ENCODE measurements around the gene INSL3. TPM values are rescaled to one million over a fixed set of nuclear protein-coding genes. Genes with fewer than 3 reads are reported as not detected.

INSL3 gene
- polyA plus RNA-seq, 3 donors: 0.25 to 1.7 (median 0.64) TPM

GRCh38 chr19:17866312-17866963, 45.1 kb upstream of the INSL3 start:
- DNase-seq: no peak
- Histone ChIP-seq H3K4me1 (ENCODE audit: control insufficient read depth in 1 of 2, insufficient read depth in 2 of 2, low read length in 2 of 2) (peaks cover 0 to under 1% of the 10 kb centered on the region in 2 donors), H3K4me3 (replicated peaks in 1 of 3; ENCODE audit: low read depth in 2 of 3, low read length in 3 of 3) (no peak overlapping the region), H3K27ac (ENCODE audit: low read depth in 1 of 2, low read length in 2 of 2) (no peak overlapping the region), H3K9me3 (replicated peaks in 1 of 2; ENCODE audit: control insufficient read depth in 1 of 2, insufficient read depth in 1 of 2, low read length in 2 of 2) (peaks cover 0 to under 1% of the 10 kb centered on the region in 2 donors), H3K9ac (ENCODE audit: insufficient read depth, low read length, poor library complexity, severe bottlenecking) (no peak overlapping the region), H3K4me2 (replicated peaks; ENCODE audit: extremely low read depth, low read length, poor library complexity, severe bottlenecking) (no peak overlapping the region), H3K36me3 (replicated peaks in 1 of 2; ENCODE audit: control insufficient read depth in 1 of 2, insufficient read depth in 2 of 2, low read length in 2 of 2) (peaks cover 29 to 37% of the 10 kb centered on the region in 2 donors), H3K79me2 (ENCODE audit: insufficient read depth, low read length) (peaks cover 10% of the 10 kb centered on the region), H3K27me3 (ENCODE audit: control insufficient read depth in 2 of 2, insufficient read depth in 2 of 2, low read length in 2 of 2) (peaks cover 2 to 8% of the 10 kb centered on the region in 2 donors), H4K20me1 (ENCODE audit: insufficient read depth, low read length) (peaks cover 44% of the 10 kb centered on the region), H2AFZ (ENCODE audit: insufficient read depth, low read depth, low read length, poor library complexity, severe bottlenecking) (no peak overlapping the region)
- Mint-ChIP-seq H3K4me3 (no peak overlapping the region), H3K27ac (no peak overlapping the region), H3K9me3 (no peaks in the 10 kb centered on the region), H3K36me3 (peaks cover 29 to 40% of the 10 kb centered on the region in 2 donors), H3K4me1 (peaks cover 7% of the 10 kb centered on the region), H3K27me3 (ENCODE audit: low read depth in 3 of 3) (peaks cover 10 to 17% (median 13%) of the 10 kb centered on the region in 3 donors)
- WGBS (ENCODE audit: insufficient coverage): 97% methylated on average over 6 of the region's 8 CpGs
- intact Hi-C loops (cut with micrococcal nuclease): no loop called here
- no peak for TF ChIP-seq CTCF (IDR thresholded peaks at IDR 0.05)

- Histone ChIP-seq H3K27me3 (ENCODE audit: control insufficient read depth in 2 of 2, insufficient read depth in 2 of 2, low read length in 2 of 2) (no peaks in the 10 kb centered on the region), H3K9ac (ENCODE audit: insufficient read depth, low read length, poor library complexity, severe bottlenecking) (no peak overlapping the region), H3K4me2 (replicated peaks; ENCODE audit: extremely low read depth, low read length, poor library complexity, severe bottlenecking) (no peak overlapping the region), H3K4me3 (replicated peaks in 1 of 3; ENCODE audit: low read depth in 2 of 3, low read length in 3 of 3) (no peak overlapping the region), H4K20me1 (ENCODE audit: insufficient read depth, low read length) (peaks cover 52% of the 10 kb centered on the region), H3K9me3 (replicated peaks in 1 of 2; ENCODE audit: control insufficient read depth in 1 of 2, insufficient read depth in 1 of 2, low read length in 2 of 2) (no peaks in the 10 kb centered on the region), H3K36me3 (replicated peaks in 1 of 2; ENCODE audit: control insufficient read depth in 1 of 2, insufficient read depth in 2 of 2, low read length in 2 of 2) (peaks cover 32 to 42% of the 10 kb centered on the region in 2 donors), H3K79me2 (ENCODE audit: insufficient read depth, low read length) (peaks cover 18% of the 10 kb centered on the region), H3K27ac (ENCODE audit: low read depth in 1 of 2, low read length in 2 of 2) (peak overlapping the region in 1 of 2 donors; percentile 12), H2AFZ (ENCODE audit: insufficient read depth, low read depth, low read length, poor library complexity, severe bottlenecking) (no peak overlapping the region), H3K4me1 (ENCODE audit: control insufficient read depth in 1 of 2, insufficient read depth in 2 of 2, low read length in 2 of 2) (peaks cover 7 to 8% of the 10 kb centered on the region in 2 donors)
- WGBS (ENCODE audit: insufficient coverage): 83% methylated on average over 6 of the region's 13 CpGs
- peaks cover 34 to 47% of the 10 kb centered on the region in 2 donors for H3K36me3 Mint-ChIP-seq
- H3K4me1 Mint-ChIP-seq: peaks cover 15% of the 10 kb centered on the region
- peaks cover 2 to 9% (median 6%) of the 10 kb centered on the region in 3 donors for H3K27me3 Mint-ChIP-seq (ENCODE audit: low read depth in 3 of 3)
- no peak overlapping the region for H3K4me3 Mint-ChIP-seq
- no peak for DNase-seq
- no peaks in the 10 kb centered on the region for H3K9me3 Mint-ChIP-seq
- intact Hi-C loops (cut with micrococcal nuclease): no loop called here
- no peak for TF ChIP-seq CTCF (IDR thresholded peaks at IDR 0.05)
- peak overlapping the region in 3 of 7 donors; percentile 5 to 39 (median 26) for H3K27ac Mint-ChIP-seq
Observed at GRCh38 chr19:17865364-17866311, 44.3 kb upstream of the INSL3 start.

Measured in CD14-positive monocyte (primary cell).